Raji (cell line): Measurements from ENCODE around the gene VPS26C.

Experiments used
- POLR2A ChIP-seq: IDR thresholded peaks from 2 replicates; pipeline ENCODE4 v1.6.1; 2011; ENCODE audit warnings: low read depth, low read length, control low read depth; ENCODE audit not compliant: insufficient read depth

Gene VPS26C

GRCh38 chr21:37219761-37220432 lies 47.2 kb downstream of the VPS26C start:
- TF ChIP-seq POLR2A = no peak

- TF ChIP-seq POLR2A = no peak
Measured at GRCh38 chr21:37214952-37215351, 52.2 kb downstream of the VPS26C start.

- TF ChIP-seq POLR2A = no peak
Measured at GRCh38 chr21:37210799-37211198, 56.3 kb downstream of the VPS26C start.

- TF ChIP-seq POLR2A = no peak
Measured at GRCh38 chr21:37210130-37210529, 57.0 kb downstream of the VPS26C start.

GRCh38 chr21:37208741-37209225 lies 58.4 kb downstream of the VPS26C start:
- TF ChIP-seq POLR2A = no peak

GRCh38 chr21:37208056-37208721 lies 58.9 kb downstream of the VPS26C start:
- TF ChIP-seq POLR2A = no peak

GRCh38 chr21:37207441-37208009 lies 59.6 kb downstream of the VPS26C start:
- TF ChIP-seq POLR2A = no peak

GRCh38 chr21:37206496-37206895 lies 60.6 kb downstream of the VPS26C start:
- TF ChIP-seq POLR2A = no peak

GRCh38 chr21:37204580-37204979 lies 62.6 kb downstream of the VPS26C start:
- no peak for TF ChIP-seq POLR2A

- no peak for TF ChIP-seq POLR2A
Measured at GRCh38 chr21:37202221-37203110, 64.7 kb downstream of the VPS26C start.

GRCh38 chr21:37200641-37201480 lies 66.3 kb downstream of the VPS26C start:
- no peak for TF ChIP-seq POLR2A

- no peak for TF ChIP-seq POLR2A
Measured at GRCh38 chr21:37199057-37199924, 67.8 kb downstream of the VPS26C start.

- no peak for TF ChIP-seq POLR2A
Measured at GRCh38 chr21:37197746-37198145, 69.4 kb downstream of the VPS26C start.
